H1 (cell line): Measurements from ENCODE around the gene ENTPD8. TPM values are rescaled to one million over a fixed set of nuclear protein-coding genes. Genes with fewer than 3 reads are reported as not detected.
A peak's percentile ranks its signal among the peaks of the same experiment; 100 is the strongest.

Source experiments
- CTCF ChIA-PET: fragments of 300-600 bp; sonication (Branson Sonifier 250); formaldehyde crosslinking; loops from one replicate; lab custom pipeline; 2021; ENCODE audit not compliant: partially characterized antibody; lab: Charles Lee
- POLR2A ChIA-PET: fragments of 300-600 bp; sonication (Branson Sonifier 250); formaldehyde crosslinking; loops from one replicate; lab custom pipeline; 2021; ENCODE audit warnings: inconsistent platforms; ENCODE audit not compliant: partially characterized antibody; lab: Charles Lee
- DNase-seq, 2 experiments: peaks; one replicate each; pipeline versions ENCODE4 v3.0.0 to v3.0.0-alpha.2; 2010 to 2022; ENCODE audit warnings: low spot score in 2 of 2, low read depth in 1 of 2, mixed read lengths in 1 of 2
- FAIRE-seq: peaks from 2 replicates; lab custom pipeline; 2011; peaks lifted over from hg19 to GRCh38; lab: Jason Lieb, UNC
- H2AFZ ChIP-seq: 2 replicates; pipeline ENCODE4 v1.8.1; 2012; ENCODE audit warnings: low read length, inconsistent platforms
- H2AK5ac ChIP-seq: 2 replicates; pipeline ENCODE4 v1.6.1; 2013; ENCODE audit warnings: low read depth, low read length
- H2BK120ac ChIP-seq: replicated peaks from 2 replicates; pipeline ENCODE3; 2013; ENCODE audit warnings: low read depth, low read length, inconsistent platforms
- H2BK12ac ChIP-seq: 2 replicates; pipeline ENCODE4 v1.6.1; 2013; ENCODE audit warnings: low read depth, low read length
- H2BK15ac ChIP-seq: 2 replicates; pipeline ENCODE4 v1.6.1; 2013; ENCODE audit warnings: low read length
- H2BK20ac ChIP-seq: 2 replicates; pipeline ENCODE4 v1.6.1; 2013; ENCODE audit warnings: low read length
- H2BK5ac ChIP-seq: 2 replicates; pipeline ENCODE4 v1.6.1; 2013; ENCODE audit warnings: low read depth, low read length
- H3K14ac ChIP-seq: 2 replicates; pipeline ENCODE4 v1.6.1; 2013; ENCODE audit warnings: inconsistent platforms; ENCODE audit not compliant: insufficient read length
- H3K18ac ChIP-seq: 2 replicates; pipeline ENCODE4 v1.6.1; 2013; ENCODE audit warnings: low read length; ENCODE audit errors: extremely low read depth
- H3K23ac ChIP-seq: 2 replicates; pipeline ENCODE4 v1.6.1; 2013; ENCODE audit warnings: inconsistent platforms; ENCODE audit not compliant: insufficient read length
- H3K23me2 ChIP-seq: 2 replicates; pipeline ENCODE4 v1.6.1; 2013; ENCODE audit warnings: low read depth, low read length
- H3K27ac ChIP-seq: 2 replicates; pipeline ENCODE4 v1.6.1; 2011; ENCODE audit warnings: low read depth, low read length, inconsistent platforms
- H3K27me3 ChIP-seq, 4 experiments: replicated peaks in 1 of 4; 1 replicate in 1 of 4; 2 replicates in 3 of 4; pipeline versions ENCODE4 v1.6.1 to v1.8.1; 2011 to 2013; ENCODE audit warnings: low read length in 3 of 4, mild to moderate bottlenecking in 3 of 4, inconsistent platforms in 2 of 4, mixed read lengths in 2 of 4, moderate library complexity in 1 of 4; ENCODE audit not compliant: control insufficient read depth in 3 of 4, insufficient read depth in 3 of 4; ENCODE audit errors: extremely low read depth in 1 of 4
- H3K36me3 ChIP-seq, 4 experiments: 2 replicates each; pipeline versions ENCODE4 v1.6.1 to v1.8.1; 2011 to 2013; ENCODE audit warnings: mild to moderate bottlenecking in 4 of 4, low read length in 3 of 4, moderate library complexity in 2 of 4, control low read depth in 1 of 4, inconsistent platforms in 1 of 4; ENCODE audit not compliant: insufficient read depth in 4 of 4, control insufficient read depth in 2 of 4
- H3K4ac ChIP-seq: replicated peaks from 2 replicates; pipeline ENCODE3; 2013; ENCODE audit warnings: low read length, low read depth, mixed read lengths, inconsistent platforms; ENCODE audit not compliant: insufficient read length
- H3K4me1 ChIP-seq, 4 experiments: replicated peaks in 1 of 4; 1 replicate in 1 of 4; 2 replicates in 3 of 4; pipeline versions ENCODE4 v1.6.1 to v1.8.1; 2011 to 2013; ENCODE audit warnings: low read length in 3 of 4, inconsistent platforms in 2 of 4, mixed read lengths in 1 of 4; ENCODE audit not compliant: insufficient read depth in 4 of 4, control insufficient read depth in 3 of 4
- H3K4me2 ChIP-seq, 2 experiments: 2 replicates each; pipeline versions ENCODE4 v1.6.1 to v1.8.1; 2011 to 2013; ENCODE audit warnings: low read depth in 2 of 2, low read length in 2 of 2, control low read depth in 1 of 2, inconsistent platforms in 1 of 2, mild to moderate bottlenecking in 1 of 2; ENCODE audit not compliant: insufficient read depth in 1 of 2
- H3K4me3 ChIP-seq, 4 experiments: fragments of 200-600, 300-600 bp in 1 of 4; sonication (generic), shearing (Covaris generic), sonication (Bioruptor Twin) in 1 of 4; 2 replicates each; pipeline versions ENCODE4 v1.5.1 to v1.8.1; 2011 to 2016; ENCODE audit warnings: low read length in 4 of 4, low read depth in 3 of 4, control low read depth in 2 of 4, inconsistent platforms in 2 of 4, mild to moderate bottlenecking in 2 of 4, mixed read lengths in 1 of 4, moderate library complexity in 1 of 4; ENCODE audit not compliant: insufficient read depth in 2 of 4; ENCODE audit errors: extremely low read depth in 1 of 4
- H3K56ac ChIP-seq: replicated peaks from 2 replicates; pipeline ENCODE3; 2013; ENCODE audit warnings: low read depth, mild to moderate bottlenecking, mixed read lengths, low read length, inconsistent platforms; ENCODE audit not compliant: insufficient read length
- H3K79me1 ChIP-seq: 2 replicates; pipeline ENCODE4 v1.6.1; 2013; ENCODE audit warnings: low read depth, low read length, control low read depth
- H3K79me2 ChIP-seq, 2 experiments: 2 replicates each; pipeline versions ENCODE4 v1.6.1 to v1.8.1; 2012 to 2013; ENCODE audit warnings: low read length in 2 of 2, mild to moderate bottlenecking in 2 of 2, inconsistent platforms in 1 of 2; ENCODE audit not compliant: insufficient read depth in 2 of 2, control insufficient read depth in 1 of 2
- H3K9ac ChIP-seq, 4 experiments: replicated peaks in 1 of 4; 1 replicate in 1 of 4; 2 replicates in 3 of 4; pipeline versions ENCODE4 v1.6.1 to v1.8.1; 2011 to 2013; ENCODE audit warnings: low read depth in 3 of 4, low read length in 3 of 4, control low read depth in 2 of 4, mild to moderate bottlenecking in 2 of 4, moderate library complexity in 2 of 4, inconsistent platforms in 1 of 4; ENCODE audit errors: extremely low read depth in 1 of 4
- H3K9me3 ChIP-seq, 2 experiments: 2 replicates each; pipeline versions ENCODE4 v1.6.1 to v1.8.1; 2012 to 2013; ENCODE audit warnings: mild to moderate bottlenecking in 2 of 2, moderate library complexity in 2 of 2, control low read depth in 1 of 2, inconsistent platforms in 1 of 2, low read depth in 1 of 2, low read length in 1 of 2, mixed read lengths in 1 of 2; ENCODE audit not compliant: insufficient read depth in 2 of 2
- H4K20me1 ChIP-seq, 2 experiments: replicated peaks in 1 of 2; 2 replicates each; pipeline versions ENCODE3 to v1.8.1; 2011 to 2013; ENCODE audit warnings: inconsistent platforms in 2 of 2, low read length in 2 of 2, mild to moderate bottlenecking in 1 of 2; ENCODE audit not compliant: insufficient read depth in 2 of 2, control insufficient read depth in 1 of 2
- H4K5ac ChIP-seq: 2 replicates; pipeline ENCODE4 v1.6.1; 2013; ENCODE audit warnings: low read length, low read depth, mixed read lengths, inconsistent platforms; ENCODE audit not compliant: insufficient read length
- H4K8ac ChIP-seq: 2 replicates; pipeline ENCODE4 v1.8.0; 2013; ENCODE audit warnings: mild to moderate bottlenecking, moderate library complexity, low read length, inconsistent platforms; ENCODE audit not compliant: insufficient read depth; ENCODE audit errors: extremely low read depth
- H4K91ac ChIP-seq: replicated peaks from 2 replicates; pipeline ENCODE3; 2013; ENCODE audit warnings: low read length, mixed read lengths, inconsistent platforms; ENCODE audit not compliant: insufficient read length
- BACH1 ChIP-seq: IDR thresholded peaks from 2 replicates; pipeline ENCODE4 v1.6.1; 2012; ENCODE audit warnings: low read length, improper control_type of control experiment
- BCL11A ChIP-seq, 2 experiments: IDR thresholded peaks; one replicate each; pipeline ENCODE4 v1.6.1; 2011; ENCODE audit warnings: low read depth in 2 of 2, low read length in 2 of 2, mild to moderate bottlenecking in 2 of 2
- BRCA1 ChIP-seq: IDR thresholded peaks from 2 replicates; pipeline ENCODE4 v1.6.1; 2012; ENCODE audit warnings: low read depth, low read length, improper control_type of control experiment
- CEBPB ChIP-seq: IDR thresholded peaks from 2 replicates; pipeline ENCODE4 v1.6.1; 2012; ENCODE audit warnings: low read depth, low read length
- CHD2 ChIP-seq: IDR thresholded peaks from 2 replicates; pipeline ENCODE4 v1.6.1; 2012; ENCODE audit warnings: low read length, improper control_type of control experiment
- CTBP2 ChIP-seq: IDR thresholded peaks from 2 replicates; pipeline ENCODE4 v1.7.0; 2011; ENCODE audit warnings: borderline replicate concordance, mild to moderate bottlenecking, moderate library complexity, mixed read lengths, low read length; ENCODE audit not compliant: insufficient read depth, insufficient read length
- EGR1 ChIP-seq: IDR thresholded peaks from 2 replicates; pipeline ENCODE4 v1.6.1; 2011; ENCODE audit warnings: low read depth, low read length, borderline replicate concordance
- EZH2 ChIP-seq: fragments of 200-600 bp; sonication (generic); IDR thresholded peaks from 2 replicates; pipeline ENCODE4 v1.7.1; 2012; ENCODE audit warnings: low read depth, mild to moderate bottlenecking, moderate library complexity, low read length, inconsistent platforms; ENCODE audit not compliant: severe bottlenecking
- MAFK ChIP-seq: IDR thresholded peaks from 2 replicates; pipeline ENCODE4 v1.6.1; 2012; ENCODE audit warnings: low read depth, mild to moderate bottlenecking, improper control_type of control experiment, low read length
- POU5F1 ChIP-seq: IDR thresholded peaks from 2 replicates; pipeline ENCODE4 v1.6.1; 2011; ENCODE audit warnings: low read depth, mild to moderate bottlenecking, low read length, moderate library complexity
- RXRA ChIP-seq: IDR thresholded peaks from 2 replicates; pipeline ENCODE4 v1.6.1; 2011; ENCODE audit warnings: low read depth, mild to moderate bottlenecking, low read length, moderate library complexity; ENCODE audit not compliant: insufficient read depth
- SIRT6 ChIP-seq: IDR thresholded peaks from one replicate; pipeline ENCODE4 v1.7.1; 2012; ENCODE audit warnings: low read length, inconsistent platforms
- SP4 ChIP-seq: IDR thresholded peaks from 2 replicates; pipeline ENCODE4 v1.6.1; 2012; ENCODE audit warnings: low read length, inconsistent platforms
- TBP ChIP-seq: IDR thresholded peaks from 2 replicates; pipeline ENCODE4 v1.6.1; 2011; ENCODE audit warnings: low read depth, low read length, improper control_type of control experiment
- ZNF274 ChIP-seq: IDR thresholded peaks from 2 replicates; pipeline ENCODE4 v1.7.0; 2012; ENCODE audit warnings: low read length, borderline replicate concordance; ENCODE audit errors: extremely low read depth
- WGBS, 2 experiments: shearing (Covaris generic) in 1 of 2; methylation state at CpG; one replicate each; pipeline versions ENCODE4 v1.1.6 to v1.1.7; 2013 to 2015; ENCODE audit warnings: low lambda C conversion rate in 2 of 2, mixed read lengths in 2 of 2, inconsistent platforms in 1 of 2, low coverage in 1 of 2, missing lambda C conversion rate in 1 of 2; ENCODE audit not compliant: insufficient replicate concordance in 2 of 2, insufficient coverage in 1 of 2, insufficient read length in 1 of 2; ENCODE audit errors: extremely low coverage in 1 of 2, missing lambda C conversion rate in 1 of 2; 5-methylcytosine and 5-hydroxymethylcytosine counted together
- polyA plus RNA-seq, 7 experiments: library from polyadenylated mRNA; depleted of rRNA in 3 of 7; stranded (reverse) in 5 of 7; unstranded in 2 of 7; fragments of >200 nt in 5 of 7; fragments of 200-250 nt in 2 of 7; gene quantifications; 1 replicate in 5 of 7; 2 replicates in 1 of 7; 4 replicates in 1 of 7; pipeline versions ENCODE4 v1.2.1 to v1.2.3, GENCODE V29; 2011 to 2013; ENCODE audit warnings: missing spikeins in 2 of 7, mixed read lengths in 2 of 7
- total RNA-seq: library from RNA; stranded (reverse); fragmentation: NEBNext Ultra II Directional; extraction: Animal tissue kit (Norgen Biotek cat#: 25700); gene quantifications from 2 replicates; pipeline ENCODE4 v1.2.1, GENCODE V29; 2021

ENTPD8 gene
- total and polyA plus RNA-seq, 2 of the 8 experiments (the other 6 are each of a cell fraction or from before 2014, with no cell fraction given), result 0.48 to 0.51 TPM

DNA sequence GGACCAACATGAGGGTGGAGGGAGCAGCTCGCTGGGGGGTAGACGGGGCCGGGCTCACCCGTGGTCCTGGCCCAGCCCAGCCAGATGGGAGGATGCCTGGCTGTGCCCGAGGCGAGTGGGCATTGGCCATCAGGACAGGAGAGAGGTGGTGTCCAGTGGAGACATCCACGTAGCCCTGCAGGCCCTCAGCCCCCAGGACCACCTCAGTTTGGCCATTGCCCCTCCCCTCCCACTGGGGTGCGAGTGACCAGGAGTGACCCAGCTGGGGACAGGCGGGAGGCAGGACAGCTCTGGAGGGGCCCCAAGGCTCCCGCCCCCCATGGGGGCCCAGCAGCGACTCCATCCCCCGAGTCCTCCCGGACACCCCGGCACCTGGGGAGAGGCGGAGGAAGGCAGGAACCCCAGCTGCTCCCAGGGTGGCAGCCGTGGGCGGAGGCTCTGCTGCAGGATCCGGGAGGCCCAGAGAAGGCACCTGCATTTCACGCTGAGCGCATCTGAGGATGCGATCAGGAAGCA lies 9.7 kb downstream of the ENTPD8 start:
- Histone ChIP-seq H2BK120ac (no peak overlapping the region), H3K14ac (no peak overlapping the region), H3K23me2 (no peaks in the 10 kb centered on the region), H3K4me3 (no peak overlapping the region), H2AK5ac (no peak overlapping the region), H4K91ac (no peak overlapping the region), H2BK5ac (no peak overlapping the region), H2BK15ac (no peak overlapping the region), H2BK12ac (no peak overlapping the region), H3K36me3 (no peaks in the 10 kb centered on the region), H3K56ac (no peak overlapping the region), H3K9ac (no peak overlapping the region), H2BK20ac (no peak overlapping the region), H4K20me1 (no peaks in the 10 kb centered on the region), H3K79me1 (no peaks in the 10 kb centered on the region), H3K4me1 (peaks cover 0 to 3% (median 0%) of the 10 kb centered on the region in 4 experiments; a peak in 2 of 7 replicates), H3K4ac (no peak overlapping the region), H4K5ac (no peak overlapping the region), H3K9me3 (no peaks in the 10 kb centered on the region), H3K4me2 (no peak overlapping the region), H3K79me2 (no peaks in the 10 kb centered on the region), H4K8ac (peak overlapping the region; percentile 79; the same call in 1 of the 2 replicates), H3K23ac (no peak overlapping the region), H3K27ac (no peak overlapping the region), H3K18ac (no peak overlapping the region), H2AFZ (no peak overlapping the region), H3K27me3 (no peaks in the 10 kb centered on the region)
- ChIA-PET CTCF (interaction anchor here (0.9 to 2.5 kb wide), 3 partner anchors 8 to 152 kb away, joined by 3 to 7 read pairs (median 5); partner anchors contain the start of genes EXD3 and NOXA1), POLR2A (interaction anchor here (0.6 to 2.5 kb wide), 4 partner anchors 8 to 191 kb away, joined by 3 to 11 read pairs (median 4); partner anchors contain the start of genes EXD3, NOXA1 and TUBB4B)
- FAIRE-seq, result no peak
- DNase-seq, result no peak
- 90% methylated on average over 15 of the region's 21 CpGs; no CpG with 5 or more reads in 1 of the 2 experiments for WGBS, 2 experiments
- no peak for TF ChIP-seq CHD2
- no peak for TF ChIP-seq CTBP2
- no peak for TF ChIP-seq EZH2
- no peak for TF ChIP-seq TBP
- TF ChIP-seq BRCA1, result no peak
- TF ChIP-seq BCL11A (IDR thresholded peaks at IDR 0.05; ENCODE audit: low read depth in 2 of 2, low read length in 2 of 2), result no peak
- TF ChIP-seq BACH1, result no peak
- TF ChIP-seq RXRA, result no peak
- no peak for TF ChIP-seq CEBPB
- no peak for TF ChIP-seq SIRT6
- no peak for TF ChIP-seq MAFK
- no peak for TF ChIP-seq ZNF274
- TF ChIP-seq SP4, result no peak
- no peak for TF ChIP-seq EGR1
- no peak for TF ChIP-seq POU5F1
